Measurements from ENCODE around the gene EYA2. TPM values are rescaled to one million over a fixed set of nuclear protein-coding genes. Genes with fewer than 3 reads are reported as not detected.

The EYA2 gene
- total RNA-seq, 1 experiment from 2014 or later: not detected

DNA sequence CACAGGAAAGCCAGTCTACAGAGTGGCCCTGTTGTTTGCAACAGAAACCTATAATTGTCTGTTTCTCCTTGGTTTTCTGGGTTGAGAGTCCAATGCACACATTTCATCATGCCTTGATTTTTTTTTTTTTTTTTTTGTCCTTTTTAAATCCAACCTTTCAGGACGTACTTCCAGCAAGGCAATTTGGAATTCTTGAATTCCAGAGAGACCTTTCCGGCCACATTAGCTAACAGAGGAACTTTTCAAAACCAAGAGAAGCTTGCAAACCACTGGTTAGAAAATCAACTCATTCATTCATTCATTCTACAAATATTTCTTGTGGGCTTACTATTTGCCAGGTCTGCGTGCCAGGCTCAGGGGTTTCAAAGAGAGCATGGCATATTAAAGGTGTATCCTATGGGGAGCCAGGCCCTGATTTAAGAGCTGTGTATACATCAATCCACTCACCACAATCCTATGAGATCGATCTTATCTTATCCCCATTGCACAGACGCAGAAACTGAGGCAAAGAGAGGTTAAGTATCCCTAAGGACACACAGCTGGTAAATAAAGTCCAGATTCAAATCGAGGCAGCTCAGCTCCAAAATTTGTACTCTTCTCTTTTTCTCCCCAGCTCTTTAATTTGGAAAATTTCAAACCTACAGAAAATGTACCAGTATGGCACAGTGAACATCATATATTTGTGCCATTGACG, 43.0 kb downstream of the EYA2 start:
- intact Hi-C loops (cut with micrococcal nuclease; ENCODE audit: unreplicated experiment): no loop called here
- Histone ChIP-seq H3K27ac (ENCODE audit: low read depth, low read length, poor library complexity, severe bottlenecking) (no peak overlapping the region), H3K27me3 (replicated peaks; ENCODE audit: insufficient read depth, low read depth, low read length, poor library complexity) (peaks cover 10% of the 10 kb centered on the region), H3K36me3 (ENCODE audit: insufficient read depth, low read length, poor library complexity, severe bottlenecking) (no peaks in the 10 kb centered on the region), H3K4me1 (ENCODE audit: insufficient read depth, low read length, poor library complexity, severe bottlenecking) (no peaks in the 10 kb centered on the region), H3K4me3 (ENCODE audit: low read depth, low read length, poor library complexity, severe bottlenecking) (no peak overlapping the region), H3K9me3 (ENCODE audit: low read depth, low read length, poor library complexity, severe bottlenecking) (no peaks in the 10 kb centered on the region)
- ChIA-PET POLR2A (ENCODE audit: low non-redundant PET) (no interaction called here), CTCF (no interaction called here)
- no peak for DNase-seq (ENCODE audit: low spot score)
- no peak for TF ChIP-seq EZH2 (IDR thresholded peaks at IDR 0.05; ENCODE audit: borderline replicate concordance, low read depth, low read length, poor library complexity, severe bottlenecking)
- TF ChIP-seq, protein P1, sequence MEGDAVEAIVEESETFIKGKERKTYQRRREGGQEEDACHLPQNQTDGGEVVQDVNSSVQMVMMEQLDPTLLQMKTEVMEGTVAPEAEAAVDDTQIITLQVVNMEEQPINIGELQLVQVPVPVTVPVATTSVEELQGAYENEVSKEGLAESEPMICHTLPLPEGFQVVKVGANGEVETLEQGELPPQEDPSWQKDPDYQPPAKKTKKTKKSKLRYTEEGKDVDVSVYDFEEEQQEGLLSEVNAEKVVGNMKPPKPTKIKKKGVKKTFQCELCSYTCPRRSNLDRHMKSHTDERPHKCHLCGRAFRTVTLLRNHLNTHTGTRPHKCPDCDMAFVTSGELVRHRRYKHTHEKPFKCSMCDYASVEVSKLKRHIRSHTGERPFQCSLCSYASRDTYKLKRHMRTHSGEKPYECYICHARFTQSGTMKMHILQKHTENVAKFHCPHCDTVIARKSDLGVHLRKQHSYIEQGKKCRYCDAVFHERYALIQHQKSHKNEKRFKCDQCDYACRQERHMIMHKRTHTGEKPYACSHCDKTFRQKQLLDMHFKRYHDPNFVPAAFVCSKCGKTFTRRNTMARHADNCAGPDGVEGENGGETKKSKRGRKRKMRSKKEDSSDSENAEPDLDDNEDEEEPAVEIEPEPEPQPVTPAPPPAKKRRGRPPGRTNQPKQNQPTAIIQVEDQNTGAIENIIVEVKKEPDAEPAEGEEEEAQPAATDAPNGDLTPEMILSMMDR (conservative IDR thresholded peaks at IDR 0.05; ENCODE audit: low read depth, low read length): no peak
- no TSS peak for BruUV-seq (replicated peaks)

DNA sequence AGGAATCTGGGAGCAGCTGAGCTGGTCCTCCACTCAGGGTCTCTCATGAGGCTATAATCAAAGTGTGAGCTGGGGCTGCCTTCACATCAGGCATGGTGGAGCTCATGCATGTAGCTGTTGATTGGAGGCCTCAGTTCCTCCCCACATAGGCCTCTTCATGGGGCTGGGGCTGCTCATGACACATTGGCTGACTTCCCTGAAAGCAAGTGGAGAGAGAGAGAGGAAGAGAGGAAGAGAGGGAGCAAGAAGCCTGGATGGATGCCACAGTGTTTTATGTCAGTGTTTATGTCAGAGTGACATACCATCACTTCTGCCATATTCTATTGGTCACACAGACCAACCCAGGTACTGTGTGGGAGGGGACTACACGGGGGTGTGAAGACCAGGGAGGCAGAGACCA, 43.8 kb downstream of the EYA2 start:
- CTCF ChIA-PET: no interaction called here
- intact Hi-C loops (cut with micrococcal nuclease; ENCODE audit: unreplicated experiment): no loop called here
- no peaks in the 10 kb centered on the region for H3K36me3 ChIP-seq (ENCODE audit: insufficient read depth, low read length, poor library complexity, severe bottlenecking)

DNA sequence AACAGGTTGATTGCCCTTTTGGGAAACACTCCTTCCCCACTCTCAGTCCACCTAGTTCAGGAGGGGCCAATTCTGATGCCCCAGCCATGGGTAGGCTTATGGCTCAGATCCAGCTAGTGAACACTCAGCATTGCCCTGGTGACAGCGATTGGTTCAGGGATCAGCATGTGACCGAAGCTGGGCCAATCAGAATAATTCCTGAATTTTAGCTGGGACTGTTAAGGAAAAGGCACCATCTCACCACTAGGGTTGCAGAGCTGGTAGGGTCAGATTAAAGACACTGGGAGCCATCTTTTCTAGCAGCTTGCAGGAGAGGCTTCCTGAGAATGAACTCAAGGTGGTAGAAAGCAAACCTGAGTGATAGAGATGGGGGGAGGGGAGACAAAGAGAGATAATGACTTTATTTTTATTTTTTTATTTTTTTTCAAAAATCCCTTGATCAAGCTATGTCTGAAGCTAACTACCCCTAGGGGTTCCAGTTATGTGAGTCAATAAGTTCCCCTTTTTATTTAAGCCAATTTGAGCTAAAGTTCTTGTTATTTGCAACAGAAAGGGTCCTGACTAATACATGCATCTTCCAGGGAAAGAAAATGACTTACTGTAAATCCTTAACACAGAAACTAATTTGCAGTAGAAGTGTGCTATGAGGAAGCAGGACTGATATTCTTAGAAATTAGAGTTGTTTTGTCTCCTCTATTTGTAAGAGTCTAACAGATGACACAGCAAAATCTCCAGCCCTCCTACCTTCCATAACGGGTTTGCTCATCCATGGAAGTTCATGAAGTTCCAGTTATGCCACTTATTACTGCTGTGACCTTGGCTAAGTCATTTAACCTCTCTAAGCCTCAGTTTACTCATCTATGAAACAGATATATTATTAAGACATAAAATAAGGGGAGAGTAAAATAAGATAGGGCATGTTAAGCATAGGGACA, 44.7 kb downstream of the EYA2 start:
- Histone ChIP-seq H3K4me3 (ENCODE audit: low read depth, low read length, poor library complexity, severe bottlenecking) (no peak overlapping the region), H3K27me3 (replicated peaks; ENCODE audit: insufficient read depth, low read depth, low read length, poor library complexity) (no peaks in the 10 kb centered on the region), H3K9me3 (ENCODE audit: low read depth, low read length, poor library complexity, severe bottlenecking) (no peaks in the 10 kb centered on the region), H3K27ac (ENCODE audit: low read depth, low read length, poor library complexity, severe bottlenecking) (no peak overlapping the region), H3K36me3 (ENCODE audit: insufficient read depth, low read length, poor library complexity, severe bottlenecking) (no peaks in the 10 kb centered on the region), H3K4me1 (ENCODE audit: insufficient read depth, low read length, poor library complexity, severe bottlenecking) (no peaks in the 10 kb centered on the region)
- no TSS peak for BruUV-seq (replicated peaks)
- POLR2A ChIA-PET (ENCODE audit: low non-redundant PET): no interaction called here
- peak; percentile 29 for DNase-seq (ENCODE audit: low spot score)
- CTCF ChIA-PET: no interaction called here
- no peak for TF ChIP-seq EZH2 (IDR thresholded peaks at IDR 0.05; ENCODE audit: borderline replicate concordance, low read depth, low read length, poor library complexity, severe bottlenecking)
- TF ChIP-seq, protein P1 (conservative IDR thresholded peaks at IDR 0.05; ENCODE audit: low read depth, low read length): peak; percentile 19; the same call in 1 of the 2 replicates
- intact Hi-C loops (cut with micrococcal nuclease; ENCODE audit: unreplicated experiment): no loop called here

More for the DNA sequence above, 43.8 kb downstream of the EYA2 start:
- H3K9me3 ChIP-seq (ENCODE audit: low read depth, low read length, poor library complexity, severe bottlenecking): no peaks in the 10 kb centered on the region
- H3K27me3 ChIP-seq (replicated peaks; ENCODE audit: insufficient read depth, low read depth, low read length, poor library complexity): peaks cover 4% of the 10 kb centered on the region
- POLR2A ChIA-PET (ENCODE audit: low non-redundant PET): no interaction called here
- H3K27ac ChIP-seq (ENCODE audit: low read depth, low read length, poor library complexity, severe bottlenecking): no peak overlapping the region
- TF ChIP-seq, protein P1 (conservative IDR thresholded peaks at IDR 0.05; ENCODE audit: low read depth, low read length): no peak
- TF ChIP-seq EZH2 (IDR thresholded peaks at IDR 0.05; ENCODE audit: borderline replicate concordance, low read depth, low read length, poor library complexity, severe bottlenecking): no peak
- no peak for DNase-seq (ENCODE audit: low spot score)
- H3K4me1 ChIP-seq (ENCODE audit: insufficient read depth, low read length, poor library complexity, severe bottlenecking): no peaks in the 10 kb centered on the region
- no TSS peak for BruUV-seq (replicated peaks)
- no peak overlapping the region for H3K4me3 ChIP-seq (ENCODE audit: low read depth, low read length, poor library complexity, severe bottlenecking)

Data from A673 (cell line).